ENCODE results near the gene CDK11A.

GRCh38 chr1:1756661-1757421 lies 32.7 kb upstream of the CDK11A start:
- TF ChIP-seq CTCF (conservative IDR thresholded peaks at IDR 0.05; ENCODE audit: low read depth, low read length) (no peak), EZH2 (IDR thresholded peaks at IDR 0.05; ENCODE audit: borderline replicate concordance, low read depth, low read length, poor library complexity, severe bottlenecking) (no peak)
